Activated gamma-delta T cell (primary cell): ENCODE measurements around the gene DPEP2.
"Not testable (repeated sequence)": the region's sequence is repeated elsewhere in the genome, so short reads cannot be mapped to it uniquely, and the experiment has no call there.

Experiments used
- DNase-seq: peaks from one replicate; lab custom pipeline; 2025; lab: John Stamatoyannopoulos, UW

Gene DPEP2

GRCh38 chr16:67954421-67955196 lies 44.7 kb downstream of the DPEP2 start:
- no peak for DNase-seq

- DNase-seq = no peak
These were observed 45.5 kb downstream of the DPEP2 start for GRCh38 chr16:67953641-67954375.

GRCh38 chr16:67951485-67951884 lies 47.8 kb downstream of the DPEP2 start:
- DNase-seq = no peak

GRCh38 chr16:67950335-67950843 lies 48.9 kb downstream of the DPEP2 start:
- no peak for DNase-seq

GRCh38 chr16:67949645-67950044 lies 49.6 kb downstream of the DPEP2 start:
- DNase-seq = no peak

GRCh38 chr16:67948015-67948414 lies 51.3 kb downstream of the DPEP2 start:
- DNase-seq = no peak

- DNase-seq = no peak
These were observed 52.2 kb downstream of the DPEP2 start for GRCh38 chr16:67946966-67947558.

GRCh38 chr16:67946128-67946569 lies 53.1 kb downstream of the DPEP2 start:
- DNase-seq = no peak

GRCh38 chr16:67945392-67945933 lies 53.8 kb downstream of the DPEP2 start:
- no peak for DNase-seq

- no peak for DNase-seq
These were observed 54.4 kb downstream of the DPEP2 start for GRCh38 chr16:67944690-67945391.

- DNase-seq = no peak
These were observed 55.4 kb downstream of the DPEP2 start, which contains the start of gene LCAT for GRCh38 chr16:67943619-67944504. Gene LCAT (minus strand): TSS chr16:67944120. CDS start chr16:67944101, 19 bp downstream.

- DNase-seq = no peak
These were observed 56.0 kb downstream of the DPEP2 start for GRCh38 chr16:67943256-67943618.

GRCh38 chr16:67942510-67943255 lies 56.6 kb downstream of the DPEP2 start:
- DNase-seq = no peak

- DNase-seq = no peak
These were observed 57.1 kb downstream of the DPEP2 start for GRCh38 chr16:67942200-67942509.

GRCh38 chr16:67941469-67942199 lies 57.6 kb downstream of the DPEP2 start:
- no peak for DNase-seq

- no peak for DNase-seq
These were observed 58.7 kb downstream of the DPEP2 start for GRCh38 chr16:67940446-67941089.

- no peak for DNase-seq
These were observed 59.5 kb downstream of the DPEP2 start for GRCh38 chr16:67939507-67940445.

- DNase-seq = not testable (repeated sequence)
These were observed 61.6 kb downstream of the DPEP2 start for GRCh38 chr16:67937713-67938112.
